HG03095 (cell line): ENCODE data around the gene KCNC4.

Experiments used
- ATAC-seq: cut with Tn5 transposase; IDR thresholded peaks from one replicate; pipeline ENCODE4 v1.9.1; 2021; ENCODE audit warnings: moderate library complexity; ENCODE audit not compliant: unreplicated experiment

Gene KCNC4

GRCh38 chr1:110250749-110251148 is 40.6 kb downstream of the KCNC4 start:
- no peak for ATAC-seq

- no peak for ATAC-seq
Measured at GRCh38 chr1:110253213-110253612, 43.1 kb downstream of the KCNC4 start.

GRCh38 chr1:110254604-110255391 is 44.7 kb downstream of the KCNC4 start:
- no peak for ATAC-seq

- no peak for ATAC-seq
Measured at GRCh38 chr1:110255392-110255787, 45.3 kb downstream of the KCNC4 start.

- no peak for ATAC-seq
Measured at GRCh38 chr1:110258734-110259133, 48.6 kb downstream of the KCNC4 start.

- no peak for ATAC-seq
Measured at GRCh38 chr1:110259770-110260169, 49.7 kb downstream of the KCNC4 start.
